H1 (cell line): Measurements from ENCODE around the gene MAML3. TPM values are rescaled to one million over a fixed set of nuclear protein-coding genes. Genes with fewer than 3 reads are reported as not detected.
A peak's percentile ranks its signal among the peaks of the same experiment; 100 is the strongest.

Experiments
- CTCF ChIA-PET: fragments of 300-600 bp; sonication (Branson Sonifier 250); formaldehyde crosslinking; loops from one replicate; lab custom pipeline; 2021; ENCODE audit not compliant: partially characterized antibody; lab: Charles Lee
- POLR2A ChIA-PET: fragments of 300-600 bp; sonication (Branson Sonifier 250); formaldehyde crosslinking; loops from one replicate; lab custom pipeline; 2021; ENCODE audit warnings: inconsistent platforms; ENCODE audit not compliant: partially characterized antibody; lab: Charles Lee
- DNase-seq, 2 experiments: peaks; one replicate each; pipeline versions ENCODE4 v3.0.0 to v3.0.0-alpha.2; 2010 to 2022; ENCODE audit warnings: low spot score in 2 of 2, low read depth in 1 of 2, mixed read lengths in 1 of 2
- FAIRE-seq: peaks from 2 replicates; lab custom pipeline; 2011; peaks lifted over from hg19 to GRCh38; lab: Jason Lieb, UNC
- H2AFZ ChIP-seq: 2 replicates; pipeline ENCODE4 v1.8.1; 2012; ENCODE audit warnings: low read length, inconsistent platforms
- H2AK5ac ChIP-seq: 2 replicates; pipeline ENCODE4 v1.6.1; 2013; ENCODE audit warnings: low read depth, low read length
- H2BK120ac ChIP-seq: replicated peaks from 2 replicates; pipeline ENCODE3; 2013; ENCODE audit warnings: low read depth, low read length, inconsistent platforms
- H2BK12ac ChIP-seq: 2 replicates; pipeline ENCODE4 v1.6.1; 2013; ENCODE audit warnings: low read depth, low read length
- H2BK15ac ChIP-seq: 2 replicates; pipeline ENCODE4 v1.6.1; 2013; ENCODE audit warnings: low read length
- H2BK20ac ChIP-seq: 2 replicates; pipeline ENCODE4 v1.6.1; 2013; ENCODE audit warnings: low read length
- H2BK5ac ChIP-seq: 2 replicates; pipeline ENCODE4 v1.6.1; 2013; ENCODE audit warnings: low read depth, low read length
- H3K14ac ChIP-seq: 2 replicates; pipeline ENCODE4 v1.6.1; 2013; ENCODE audit warnings: inconsistent platforms; ENCODE audit not compliant: insufficient read length
- H3K18ac ChIP-seq: 2 replicates; pipeline ENCODE4 v1.6.1; 2013; ENCODE audit warnings: low read length; ENCODE audit errors: extremely low read depth
- H3K23ac ChIP-seq: 2 replicates; pipeline ENCODE4 v1.6.1; 2013; ENCODE audit warnings: inconsistent platforms; ENCODE audit not compliant: insufficient read length
- H3K23me2 ChIP-seq: 2 replicates; pipeline ENCODE4 v1.6.1; 2013; ENCODE audit warnings: low read depth, low read length
- H3K27ac ChIP-seq: 2 replicates; pipeline ENCODE4 v1.6.1; 2011; ENCODE audit warnings: low read depth, low read length, inconsistent platforms
- H3K27me3 ChIP-seq, 4 experiments: replicated peaks in 1 of 4; 1 replicate in 1 of 4; 2 replicates in 3 of 4; pipeline versions ENCODE4 v1.6.1 to v1.8.1; 2011 to 2013; ENCODE audit warnings: low read length in 3 of 4, mild to moderate bottlenecking in 3 of 4, inconsistent platforms in 2 of 4, mixed read lengths in 2 of 4, moderate library complexity in 1 of 4; ENCODE audit not compliant: control insufficient read depth in 3 of 4, insufficient read depth in 3 of 4; ENCODE audit errors: extremely low read depth in 1 of 4
- H3K36me3 ChIP-seq, 4 experiments: 2 replicates each; pipeline versions ENCODE4 v1.6.1 to v1.8.1; 2011 to 2013; ENCODE audit warnings: mild to moderate bottlenecking in 4 of 4, low read length in 3 of 4, moderate library complexity in 2 of 4, control low read depth in 1 of 4, inconsistent platforms in 1 of 4; ENCODE audit not compliant: insufficient read depth in 4 of 4, control insufficient read depth in 2 of 4
- H3K4ac ChIP-seq: replicated peaks from 2 replicates; pipeline ENCODE3; 2013; ENCODE audit warnings: low read length, low read depth, mixed read lengths, inconsistent platforms; ENCODE audit not compliant: insufficient read length
- H3K4me1 ChIP-seq, 4 experiments: replicated peaks in 1 of 4; 1 replicate in 1 of 4; 2 replicates in 3 of 4; pipeline versions ENCODE4 v1.6.1 to v1.8.1; 2011 to 2013; ENCODE audit warnings: low read length in 3 of 4, inconsistent platforms in 2 of 4, mixed read lengths in 1 of 4; ENCODE audit not compliant: insufficient read depth in 4 of 4, control insufficient read depth in 3 of 4
- H3K4me2 ChIP-seq, 2 experiments: 2 replicates each; pipeline versions ENCODE4 v1.6.1 to v1.8.1; 2011 to 2013; ENCODE audit warnings: low read depth in 2 of 2, low read length in 2 of 2, control low read depth in 1 of 2, inconsistent platforms in 1 of 2, mild to moderate bottlenecking in 1 of 2; ENCODE audit not compliant: insufficient read depth in 1 of 2
- H3K4me3 ChIP-seq, 4 experiments: fragments of 200-600, 300-600 bp in 1 of 4; sonication (generic), shearing (Covaris generic), sonication (Bioruptor Twin) in 1 of 4; 2 replicates each; pipeline versions ENCODE4 v1.5.1 to v1.8.1; 2011 to 2016; ENCODE audit warnings: low read length in 4 of 4, low read depth in 3 of 4, control low read depth in 2 of 4, inconsistent platforms in 2 of 4, mild to moderate bottlenecking in 2 of 4, mixed read lengths in 1 of 4, moderate library complexity in 1 of 4; ENCODE audit not compliant: insufficient read depth in 2 of 4; ENCODE audit errors: extremely low read depth in 1 of 4
- H3K56ac ChIP-seq: replicated peaks from 2 replicates; pipeline ENCODE3; 2013; ENCODE audit warnings: low read depth, mild to moderate bottlenecking, mixed read lengths, low read length, inconsistent platforms; ENCODE audit not compliant: insufficient read length
- H3K79me1 ChIP-seq: 2 replicates; pipeline ENCODE4 v1.6.1; 2013; ENCODE audit warnings: low read depth, low read length, control low read depth
- H3K79me2 ChIP-seq, 2 experiments: 2 replicates each; pipeline versions ENCODE4 v1.6.1 to v1.8.1; 2012 to 2013; ENCODE audit warnings: low read length in 2 of 2, mild to moderate bottlenecking in 2 of 2, inconsistent platforms in 1 of 2; ENCODE audit not compliant: insufficient read depth in 2 of 2, control insufficient read depth in 1 of 2
- H3K9ac ChIP-seq, 4 experiments: replicated peaks in 1 of 4; 1 replicate in 1 of 4; 2 replicates in 3 of 4; pipeline versions ENCODE4 v1.6.1 to v1.8.1; 2011 to 2013; ENCODE audit warnings: low read depth in 3 of 4, low read length in 3 of 4, control low read depth in 2 of 4, mild to moderate bottlenecking in 2 of 4, moderate library complexity in 2 of 4, inconsistent platforms in 1 of 4; ENCODE audit errors: extremely low read depth in 1 of 4
- H3K9me3 ChIP-seq, 2 experiments: 2 replicates each; pipeline versions ENCODE4 v1.6.1 to v1.8.1; 2012 to 2013; ENCODE audit warnings: mild to moderate bottlenecking in 2 of 2, moderate library complexity in 2 of 2, control low read depth in 1 of 2, inconsistent platforms in 1 of 2, low read depth in 1 of 2, low read length in 1 of 2, mixed read lengths in 1 of 2; ENCODE audit not compliant: insufficient read depth in 2 of 2
- H4K20me1 ChIP-seq, 2 experiments: replicated peaks in 1 of 2; 2 replicates each; pipeline versions ENCODE3 to v1.8.1; 2011 to 2013; ENCODE audit warnings: inconsistent platforms in 2 of 2, low read length in 2 of 2, mild to moderate bottlenecking in 1 of 2; ENCODE audit not compliant: insufficient read depth in 2 of 2, control insufficient read depth in 1 of 2
- H4K5ac ChIP-seq: 2 replicates; pipeline ENCODE4 v1.6.1; 2013; ENCODE audit warnings: low read length, low read depth, mixed read lengths, inconsistent platforms; ENCODE audit not compliant: insufficient read length
- H4K8ac ChIP-seq: 2 replicates; pipeline ENCODE4 v1.8.0; 2013; ENCODE audit warnings: mild to moderate bottlenecking, moderate library complexity, low read length, inconsistent platforms; ENCODE audit not compliant: insufficient read depth; ENCODE audit errors: extremely low read depth
- H4K91ac ChIP-seq: replicated peaks from 2 replicates; pipeline ENCODE3; 2013; ENCODE audit warnings: low read length, mixed read lengths, inconsistent platforms; ENCODE audit not compliant: insufficient read length
- BRCA1 ChIP-seq: IDR thresholded peaks from 2 replicates; pipeline ENCODE4 v1.6.1; 2012; ENCODE audit warnings: low read depth, low read length, improper control_type of control experiment
- CBX8 ChIP-seq: fragments of 300-800, 300-1000 bp; sonication (generic); IDR thresholded peaks from 2 replicates; pipeline ENCODE4 v1.7.1; 2016; ENCODE audit warnings: low read depth, low read length, borderline replicate concordance
- GTF2F1 ChIP-seq: IDR thresholded peaks from 2 replicates; pipeline ENCODE4 v1.6.1; 2012; ENCODE audit warnings: low read depth, low read length, improper control_type of control experiment, borderline replicate concordance
- KDM4A ChIP-seq: IDR thresholded peaks from one replicate; pipeline ENCODE4 v1.7.1; 2012; ENCODE audit warnings: low read depth, mild to moderate bottlenecking, moderate library complexity, low read length, inconsistent platforms; ENCODE audit not compliant: severe bottlenecking
- KDM5A ChIP-seq: fragments of 200-600 bp; IDR thresholded peaks from 2 replicates; pipeline ENCODE4 v1.7.1; 2012; ENCODE audit warnings: mild to moderate bottlenecking, low read length, inconsistent platforms, mixed read lengths
- MAFK ChIP-seq: IDR thresholded peaks from 2 replicates; pipeline ENCODE4 v1.6.1; 2012; ENCODE audit warnings: low read depth, mild to moderate bottlenecking, improper control_type of control experiment, low read length
- SP4 ChIP-seq: IDR thresholded peaks from 2 replicates; pipeline ENCODE4 v1.6.1; 2012; ENCODE audit warnings: low read length, inconsistent platforms
- TEAD4 ChIP-seq: IDR thresholded peaks from 2 replicates; pipeline ENCODE4 v1.6.1; 2012; ENCODE audit warnings: low read depth, low read length, inconsistent platforms, mixed read lengths
- WGBS, 2 experiments: shearing (Covaris generic) in 1 of 2; methylation state at CpG; one replicate each; pipeline versions ENCODE4 v1.1.6 to v1.1.7; 2013 to 2015; ENCODE audit warnings: low lambda C conversion rate in 2 of 2, mixed read lengths in 2 of 2, inconsistent platforms in 1 of 2, low coverage in 1 of 2, missing lambda C conversion rate in 1 of 2; ENCODE audit not compliant: insufficient replicate concordance in 2 of 2, insufficient coverage in 1 of 2, insufficient read length in 1 of 2; ENCODE audit errors: extremely low coverage in 1 of 2, missing lambda C conversion rate in 1 of 2; 5-methylcytosine and 5-hydroxymethylcytosine counted together
- polyA plus RNA-seq, 7 experiments: library from polyadenylated mRNA; depleted of rRNA in 3 of 7; stranded (reverse) in 5 of 7; unstranded in 2 of 7; fragments of >200 nt in 5 of 7; fragments of 200-250 nt in 2 of 7; gene quantifications; 1 replicate in 5 of 7; 2 replicates in 1 of 7; 4 replicates in 1 of 7; pipeline versions ENCODE4 v1.2.1 to v1.2.3, GENCODE V29; 2011 to 2013; ENCODE audit warnings: missing spikeins in 2 of 7, mixed read lengths in 2 of 7
- total RNA-seq: library from RNA; stranded (reverse); fragmentation: NEBNext Ultra II Directional; extraction: Animal tissue kit (Norgen Biotek cat#: 25700); gene quantifications from 2 replicates; pipeline ENCODE4 v1.2.1, GENCODE V29; 2021

MAML3 gene
- total and polyA plus RNA-seq, 2 of the 8 experiments (the other 6 are each of a cell fraction or from before 2014, with no cell fraction given) = 2.1 to 5.7 TPM

GRCh38 chr4:140163029-140163810 lies 9.2 kb upstream of the MAML3 start:
- Histone ChIP-seq H3K79me1 (no peaks in the 10 kb centered on the region), H3K4me2 (no peak overlapping the region), H4K5ac (no peak overlapping the region), H3K27ac (no peak overlapping the region), H3K4me3 (no peak overlapping the region), H2BK12ac (no peak overlapping the region), H3K4me1 (no peaks in the 10 kb centered on the region), H2BK20ac (no peak overlapping the region), H3K36me3 (no peaks in the 10 kb centered on the region), H3K56ac (no peak overlapping the region), H3K9ac (no peak overlapping the region), H2AK5ac (no peak overlapping the region), H3K23me2 (no peaks in the 10 kb centered on the region), H3K9me3 (no peaks in the 10 kb centered on the region), H2BK120ac (no peak overlapping the region), H3K27me3 (no peaks in the 10 kb centered on the region), H4K20me1 (no peaks in the 10 kb centered on the region), H3K79me2 (no peaks in the 10 kb centered on the region), H4K8ac (no peak overlapping the region), H3K14ac (no peak overlapping the region), H3K4ac (no peak overlapping the region), H3K18ac (no peak overlapping the region), H4K91ac (no peak overlapping the region), H2BK15ac (no peak overlapping the region), H3K23ac (no peak overlapping the region), H2BK5ac (no peak overlapping the region), H2AFZ (no peak overlapping the region)
- no peak for DNase-seq
- ChIA-PET CTCF (interaction anchor here (0.7 to 1.8 kb wide), 5 partner anchors 79 to 150 kb away, joined by 3 to 8 read pairs (median 3); no protein-coding TSS in a partner anchor), POLR2A (interaction anchor here (1.2 to 1.6 kb wide), 2 partner anchors 12 to 75 kb away, joined by 4 to 7 read pairs; no protein-coding TSS in a partner anchor)
- WGBS, 2 experiments = 82% methylated on average over 8 of the region's 8 CpGs; no CpG with 5 or more reads in 1 of the 2 experiments
- TF ChIP-seq CBX8 = no peak
- TF ChIP-seq KDM4A = no peak
- TF ChIP-seq TEAD4 = no peak
- TF ChIP-seq GTF2F1 = no peak
- TF ChIP-seq SP4 = no peak
- peak; percentile 51 for TF ChIP-seq MAFK
- TF ChIP-seq BRCA1 = no peak
- no peak for TF ChIP-seq KDM5A
- FAIRE-seq = no peak
